GM12801 (cell line): ENCODE data around the gene ARHGEF7.

Experiments
- TF ChIP-seq, protein P1 (sequence below): IDR thresholded peaks from one replicate; pipeline ENCODE4 v1.5.1; 2011; ENCODE audit warnings: control low read depth; ENCODE audit not compliant: insufficient read length; ENCODE audit errors: extremely low read depth

The ARHGEF7 gene

DNA sequence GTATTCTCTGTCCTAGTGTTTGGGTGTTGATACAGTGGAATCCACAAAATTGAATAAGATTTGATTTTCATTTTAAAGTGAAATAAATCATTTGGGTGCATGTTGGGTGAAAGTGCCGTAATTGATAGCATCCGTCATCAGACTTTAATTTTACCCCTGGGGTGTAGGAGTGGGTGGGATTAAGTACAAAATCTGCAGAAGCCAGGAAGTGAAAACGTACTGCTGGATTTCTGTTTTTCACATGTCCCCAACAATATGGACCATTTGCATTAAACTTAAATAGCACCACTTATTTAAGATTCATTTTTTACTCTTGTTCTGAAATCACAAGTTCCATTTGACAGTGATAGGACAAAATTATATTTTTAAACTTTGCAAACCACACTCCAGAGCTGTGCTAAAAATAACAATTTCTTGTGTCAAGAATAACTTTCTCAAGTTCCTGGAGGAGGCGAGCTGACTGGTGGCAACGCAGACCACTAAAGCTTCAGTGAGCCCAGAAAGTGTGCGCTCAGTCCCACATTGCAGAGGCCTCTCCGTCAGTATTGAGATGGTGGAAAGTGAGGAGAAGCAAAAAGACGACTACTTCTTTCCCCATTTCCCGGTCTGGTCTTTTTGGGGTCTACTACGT, 71.3 kb downstream of the ARHGEF7 start:
- TF ChIP-seq, protein P1, sequence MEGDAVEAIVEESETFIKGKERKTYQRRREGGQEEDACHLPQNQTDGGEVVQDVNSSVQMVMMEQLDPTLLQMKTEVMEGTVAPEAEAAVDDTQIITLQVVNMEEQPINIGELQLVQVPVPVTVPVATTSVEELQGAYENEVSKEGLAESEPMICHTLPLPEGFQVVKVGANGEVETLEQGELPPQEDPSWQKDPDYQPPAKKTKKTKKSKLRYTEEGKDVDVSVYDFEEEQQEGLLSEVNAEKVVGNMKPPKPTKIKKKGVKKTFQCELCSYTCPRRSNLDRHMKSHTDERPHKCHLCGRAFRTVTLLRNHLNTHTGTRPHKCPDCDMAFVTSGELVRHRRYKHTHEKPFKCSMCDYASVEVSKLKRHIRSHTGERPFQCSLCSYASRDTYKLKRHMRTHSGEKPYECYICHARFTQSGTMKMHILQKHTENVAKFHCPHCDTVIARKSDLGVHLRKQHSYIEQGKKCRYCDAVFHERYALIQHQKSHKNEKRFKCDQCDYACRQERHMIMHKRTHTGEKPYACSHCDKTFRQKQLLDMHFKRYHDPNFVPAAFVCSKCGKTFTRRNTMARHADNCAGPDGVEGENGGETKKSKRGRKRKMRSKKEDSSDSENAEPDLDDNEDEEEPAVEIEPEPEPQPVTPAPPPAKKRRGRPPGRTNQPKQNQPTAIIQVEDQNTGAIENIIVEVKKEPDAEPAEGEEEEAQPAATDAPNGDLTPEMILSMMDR = no peak

DNA sequence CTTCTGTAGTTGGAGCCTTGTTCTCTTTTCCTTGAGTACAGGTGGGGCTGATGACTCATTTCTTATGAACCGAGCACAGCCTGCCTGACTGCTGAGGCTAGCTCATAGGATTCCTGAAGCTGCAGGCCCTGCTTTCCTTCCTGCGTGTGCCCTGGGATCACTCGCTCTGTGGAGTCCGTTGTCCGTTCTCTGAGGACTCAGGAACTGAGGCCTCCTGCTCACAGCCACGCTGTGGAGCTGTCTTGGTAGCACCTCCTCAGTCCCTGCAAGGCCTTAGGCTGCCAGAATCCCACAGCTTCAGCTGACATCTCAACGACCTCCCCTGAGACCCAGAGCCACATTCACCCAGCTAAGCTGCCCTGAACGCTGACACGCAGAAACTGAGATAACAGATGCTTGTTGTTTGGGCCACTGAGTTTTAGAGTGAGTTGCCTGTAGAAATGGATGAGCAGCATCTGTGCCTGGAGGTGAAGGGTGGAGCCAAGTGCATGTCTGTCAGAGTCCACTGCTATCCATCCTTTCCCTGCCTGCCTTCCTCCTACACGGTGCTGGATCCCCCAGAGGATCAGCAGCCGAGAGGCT, 72.9 kb downstream of the ARHGEF7 start:
- TF ChIP-seq, protein P1 = no peak

DNA sequence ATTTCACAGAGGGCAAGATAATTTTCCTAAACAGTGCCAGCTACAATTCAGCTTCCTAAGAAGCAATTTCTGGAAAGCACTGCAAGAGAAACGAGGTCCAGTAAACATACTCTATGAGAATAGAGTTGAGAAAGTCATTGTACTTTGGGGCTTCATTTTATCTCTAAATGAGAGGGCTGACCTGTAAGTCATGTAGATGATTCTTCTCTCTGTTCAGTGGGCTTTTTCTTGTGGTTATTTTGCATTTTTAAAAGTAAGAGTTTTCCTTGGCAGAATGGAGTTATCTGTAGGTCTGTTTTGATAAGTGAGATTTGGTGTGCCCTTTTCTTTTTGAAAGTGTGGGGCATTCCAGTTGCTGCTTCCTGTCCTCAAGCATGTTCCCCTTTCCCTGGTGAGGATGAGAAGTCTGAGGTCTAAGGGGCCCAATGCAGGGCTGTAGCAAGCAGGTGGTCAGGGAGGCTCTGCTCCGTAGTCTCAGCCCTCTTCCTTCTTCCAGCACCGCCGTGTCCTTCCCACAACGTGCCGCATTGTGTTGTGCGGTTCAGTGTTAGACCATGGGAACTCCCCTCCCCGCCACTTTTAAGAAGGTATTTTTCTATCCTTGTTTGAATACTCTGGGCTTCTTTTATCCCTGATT, 86.3 kb downstream of the ARHGEF7 start:
- TF ChIP-seq, protein P1 = no peak

DNA sequence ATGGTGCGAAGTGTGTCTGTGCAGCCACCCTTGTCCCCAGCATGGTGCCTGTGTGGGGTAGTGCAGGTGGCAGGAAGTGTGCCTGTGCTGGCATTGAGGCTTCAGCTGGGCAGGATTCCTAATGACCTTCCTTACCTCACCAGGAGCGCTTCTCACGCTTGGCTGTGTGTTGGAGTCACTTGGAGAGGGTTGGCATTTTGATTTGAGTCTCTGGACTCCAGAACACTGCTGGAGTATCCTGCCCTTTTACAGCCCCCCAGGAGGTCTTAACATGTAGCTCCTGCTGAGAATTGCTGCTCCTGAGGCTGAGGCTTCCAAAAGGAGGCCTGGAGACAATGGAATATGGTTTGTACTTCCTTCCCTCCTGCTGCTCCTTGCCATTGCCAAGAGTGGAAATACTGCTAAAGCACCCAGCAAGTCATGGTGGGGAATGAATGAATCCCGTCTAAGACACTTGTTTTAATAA, 87.1 kb downstream of the ARHGEF7 start:
- TF ChIP-seq, protein P1 = no peak

DNA sequence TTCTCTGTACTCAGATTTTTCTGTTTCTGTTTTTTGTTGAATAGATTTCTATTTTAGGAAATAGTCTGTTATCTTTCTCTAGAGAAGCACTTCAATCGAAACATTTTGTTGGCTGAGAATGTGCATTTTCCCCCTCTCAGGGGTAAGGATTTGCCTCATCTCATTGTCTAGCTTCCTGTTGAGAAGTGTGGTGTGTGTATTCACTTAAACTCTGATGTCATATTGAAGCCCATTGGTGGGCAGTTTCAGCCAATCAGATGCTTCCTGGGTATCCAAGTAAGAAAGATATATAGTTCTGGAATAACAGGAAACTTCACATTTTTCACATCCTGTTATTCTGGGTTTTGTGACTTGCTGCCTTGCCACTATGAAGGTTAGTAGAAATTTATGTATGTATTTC, 87.6 kb downstream of the ARHGEF7 start:
- TF ChIP-seq, protein P1 = no peak

DNA sequence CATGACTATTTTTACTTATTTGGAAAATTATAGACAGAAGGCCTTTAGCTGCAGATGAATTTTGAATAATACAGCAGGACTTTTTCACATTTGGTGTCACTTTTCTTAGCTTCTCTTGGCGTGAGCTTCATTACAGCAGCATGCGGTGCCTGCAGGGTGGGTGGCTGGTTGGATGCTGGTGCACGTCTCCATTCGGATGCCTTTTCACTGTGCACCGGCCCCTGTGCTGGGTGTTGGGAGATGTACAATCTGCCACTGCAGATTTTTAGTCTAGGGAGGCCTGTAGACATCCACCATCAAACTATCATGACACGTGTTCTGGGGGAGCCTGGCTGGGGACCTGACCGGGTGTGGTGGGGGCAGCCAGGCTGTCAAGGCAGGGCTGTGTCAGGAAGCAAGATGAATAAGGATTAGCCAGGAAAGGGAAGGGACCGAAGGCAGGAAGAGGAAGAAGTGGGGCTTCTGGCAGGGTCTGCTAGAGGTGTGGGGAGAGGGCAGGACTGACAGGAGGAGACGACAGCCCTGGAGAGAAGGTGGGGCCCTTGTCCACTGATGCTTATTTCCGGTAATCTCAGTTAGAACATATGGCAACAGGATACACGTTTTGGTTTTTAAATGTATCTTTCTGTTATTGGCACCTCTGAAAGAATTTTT, 88.8 kb downstream of the ARHGEF7 start:
- TF ChIP-seq, protein P1 = no peak

DNA sequence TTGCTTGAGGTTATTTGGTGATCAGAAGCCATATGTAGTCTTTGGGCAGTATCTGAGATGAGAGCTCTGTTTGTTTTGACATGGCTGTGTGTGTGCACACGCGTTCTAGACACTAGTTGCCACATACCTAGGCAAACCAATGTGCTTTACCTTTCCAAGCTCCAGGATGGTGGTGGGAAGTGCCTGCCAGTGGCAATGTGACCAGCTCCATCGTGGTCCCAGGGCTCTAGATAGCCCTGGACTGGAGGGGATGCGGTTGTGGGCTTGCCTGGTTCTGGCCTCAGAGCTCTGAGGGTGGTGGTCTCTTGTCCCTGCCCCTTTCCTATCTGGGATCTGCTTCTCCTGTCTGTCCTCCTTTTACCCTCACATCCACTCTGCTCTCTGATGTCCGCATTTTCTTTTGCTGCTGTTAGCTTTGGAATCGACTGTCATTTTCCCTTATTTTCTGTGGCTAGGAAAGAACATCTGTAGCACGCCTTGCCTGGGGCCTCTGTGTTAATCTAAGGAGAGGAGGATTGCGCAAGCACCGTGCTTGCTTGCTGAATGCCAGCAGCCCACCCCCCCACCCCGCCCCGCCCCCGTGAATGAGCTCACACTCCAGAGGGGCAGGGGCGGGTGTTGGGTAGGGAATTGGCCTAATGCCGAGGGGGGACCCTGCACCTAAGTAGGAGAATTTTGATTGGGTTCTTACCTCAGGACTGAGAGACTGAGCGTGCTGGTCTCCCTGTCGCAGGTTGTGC, 89.5 kb downstream of the ARHGEF7 start:
- TF ChIP-seq, protein P1 = no peak
